HCT116 (cell line): ENCODE results near the gene ZNF785. TPM values are rescaled to one million over a fixed set of nuclear protein-coding genes. Genes with fewer than 3 reads are reported as not detected.

Source experiments
- ATAC-seq: fragments of 200-7000 bp; cut with Tn5 transposase; 2 replicates; pipeline ENCODE4 v1.9.1; 2020; ENCODE audit warnings: mild to moderate bottlenecking, moderate library complexity
- Bru-seq: library from RNA; stranded (reverse); fragments of 400-500 nt; gene quantifications from one replicate; lab custom pipeline; 2021; lab: Mats Ljungman, UMichigan
- BruChase-seq, 2 experiments: library from RNA; stranded (reverse); fragments of 400-500 nt; gene quantifications; one replicate each; lab custom pipeline; 2021; lab: Mats Ljungman, UMichigan
- BruUV-seq: library from RNA; stranded (reverse); fragments of 400-500 nt; replicated peaks from 2 replicates; lab custom pipeline; 2021; lab: Mats Ljungman, UMichigan
- CTCF ChIA-PET: fragments of 300-600 bp; sonication (Branson Sonifier 250); formaldehyde crosslinking; loops from one replicate; lab custom pipeline; 2021; ENCODE audit warnings: antibody characterized with exemption; lab: Charles Lee
- POLR2A ChIA-PET: fragments of 300-600, 350-600 bp; sonication (Branson Sonifier 250); formaldehyde crosslinking; loops from one replicate; lab custom pipeline; 2021; ENCODE audit warnings: antibody characterized with exemption; lab: Charles Lee
- RAD21 ChIA-PET, 2 experiments: fragments of 300-600 bp; sonication (Branson Sonifier 250); formaldehyde crosslinking; loops; one replicate each; lab custom pipeline; 2023; ENCODE audit warnings: low total read pairs in 2 of 2; ENCODE audit not compliant: uncharacterized antibody in 2 of 2, unreplicated experiment in 2 of 2, low non-redundant PET in 1 of 2; lab: Charles Lee
- DNase-seq: peaks from one replicate; pipeline ENCODE4 v3.0.0-alpha.2; 2010; ENCODE audit warnings: low read depth, low spot score
- H2AFZ ChIP-seq: fragments of 200-600 bp; shearing (Covaris generic), sonication (generic); 2 replicates; pipeline ENCODE4 v1.6.1; 2017; ENCODE audit warnings: low read depth, mixed run types, mixed read lengths, antibody characterized with exemption, low read length; ENCODE audit not compliant: poor library complexity, severe bottlenecking
- H3K27ac ChIP-seq: 2 replicates; pipeline ENCODE4 v1.5.1; 2012; ENCODE audit warnings: low read depth, low read length
- H3K27me3 ChIP-seq: fragments of 200-600 bp; sonication (generic); 2 replicates; pipeline ENCODE4 v1.6.1; 2016; ENCODE audit warnings: mixed run types, low read length, mixed read lengths; ENCODE audit not compliant: insufficient read depth
- H3K36me3 ChIP-seq, 2 experiments: fragments of 200-500 bp in 1 of 2; fragments of 200-600 bp in 1 of 2; sonication (Bioruptor generic) in 1 of 2; sonication (generic) in 1 of 2; 2 replicates each; pipeline versions ENCODE4 v1.5.1 to v1.6.1; 2014 to 2016; ENCODE audit warnings: low read length in 2 of 2, inconsistent platforms in 1 of 2, mixed read lengths in 1 of 2, mixed run types in 1 of 2; ENCODE audit not compliant: insufficient read depth in 2 of 2, control insufficient read depth in 1 of 2
- H3K4me1 ChIP-seq, 2 experiments: fragments of 200-600 bp in 1 of 2; sonication (generic) in 1 of 2; 2 replicates each; pipeline versions ENCODE4 v1.5.1 to v1.6.1; 2012 to 2017; ENCODE audit warnings: low read length in 2 of 2, inconsistent platforms in 1 of 2, mild to moderate bottlenecking in 1 of 2, mixed read lengths in 1 of 2, mixed run types in 1 of 2, moderate library complexity in 1 of 2; ENCODE audit not compliant: insufficient read depth in 2 of 2, control insufficient read depth in 1 of 2
- H3K4me2 ChIP-seq: fragments of 200-600 bp; sonication (generic); 2 replicates; pipeline ENCODE4 v1.6.1; 2017; ENCODE audit warnings: mixed run types, low read length, mixed read lengths
- H3K4me3 ChIP-seq, 2 experiments: fragments of 200-600 bp in 1 of 2; sonication (generic) in 1 of 2; replicated peaks in 1 of 2; 2 replicates each; pipeline ENCODE4 v1.5.1; 2011 to 2016; ENCODE audit warnings: low read length in 2 of 2, control low read depth in 1 of 2, low read depth in 1 of 2, mild to moderate bottlenecking in 1 of 2, mixed read lengths in 1 of 2, mixed run types in 1 of 2
- H3K79me2 ChIP-seq: fragments of 200-600 bp; sonication (generic); 2 replicates; pipeline ENCODE4 v1.6.1; 2017; ENCODE audit warnings: mild to moderate bottlenecking, mixed run types, low read length, moderate library complexity, mixed read lengths; ENCODE audit not compliant: insufficient read depth
- H3K9ac ChIP-seq: fragments of 200-600 bp; sonication (generic); 2 replicates; pipeline ENCODE4 v1.6.1; 2016; ENCODE audit warnings: low read length, mixed read lengths
- H3K9me2 ChIP-seq: fragments of 200-600 bp; sonication (generic), shearing (Covaris generic); 2 replicates; pipeline ENCODE4 v1.6.1; 2017; ENCODE audit warnings: mixed run types, mild to moderate bottlenecking, moderate library complexity; ENCODE audit not compliant: insufficient read depth
- H3K9me3 ChIP-seq, 2 experiments: fragments of 200-500 bp in 1 of 2; fragments of 200-600 bp in 1 of 2; sonication (Bioruptor generic) in 1 of 2; sonication (generic) in 1 of 2; 2 replicates each; pipeline ENCODE4 v1.6.1; 2014 to 2017; ENCODE audit warnings: low read length in 2 of 2, mixed read lengths in 2 of 2, inconsistent platforms in 1 of 2, low read depth in 1 of 2, mild to moderate bottlenecking in 1 of 2, mixed run types in 1 of 2, moderate library complexity in 1 of 2; ENCODE audit not compliant: control insufficient read depth in 1 of 2, insufficient read depth in 1 of 2
- H4K20me1 ChIP-seq: fragments of 200-600 bp; sonication (generic), shearing (Covaris generic); 2 replicates; pipeline ENCODE4 v1.6.1; 2017; ENCODE audit warnings: mixed run types, mild to moderate bottlenecking, moderate library complexity; ENCODE audit not compliant: insufficient read depth
- CBX3 ChIP-seq: IDR thresholded peaks from 2 replicates; pipeline ENCODE4 v1.6.1; 2012; ENCODE audit warnings: low read depth
- ELF1 ChIP-seq: IDR thresholded peaks from 2 replicates; pipeline ENCODE4 v1.6.1; 2012; ENCODE audit warnings: low read depth, borderline replicate concordance
- EZH2 ChIP-seq: fragments of 200-600 bp; sonication (generic); IDR thresholded peaks from 2 replicates; pipeline ENCODE4 v1.6.1; 2017; ENCODE audit warnings: antibody characterized with exemption, mixed run types
- EZH2phosphoT487 ChIP-seq: fragments of 200-600 bp; IDR thresholded peaks from 2 replicates; pipeline ENCODE4 v1.6.1; 2018; ENCODE audit warnings: antibody characterized with exemption, borderline replicate concordance
- FOSL1 ChIP-seq: IDR thresholded peaks from 2 replicates; pipeline ENCODE4 v1.6.1; 2012; ENCODE audit warnings: low read depth
- POLR2A ChIP-seq: IDR thresholded peaks from 2 replicates; pipeline ENCODE4 v1.7.0; 2011; ENCODE audit warnings: borderline replicate concordance; ENCODE audit not compliant: insufficient read depth, insufficient read length; ENCODE audit errors: extremely low read depth
- POLR2AphosphoS5 ChIP-seq: IDR thresholded peaks from 2 replicates; pipeline ENCODE4 v1.6.1; 2011; ENCODE audit warnings: mild to moderate bottlenecking, low read depth, low read length, moderate library complexity
- SIN3A ChIP-seq: IDR thresholded peaks from 2 replicates; pipeline ENCODE4 v1.6.1; 2012; ENCODE audit warnings: low read depth
- SRF ChIP-seq: IDR thresholded peaks from 2 replicates; pipeline ENCODE4 v1.6.1; 2012; ENCODE audit warnings: low read depth
- YY1 ChIP-seq: IDR thresholded peaks from 2 replicates; pipeline ENCODE4 v1.6.1; 2011; ENCODE audit warnings: low read length, low read depth, moderate library complexity, mild to moderate bottlenecking; ENCODE audit not compliant: insufficient replicate concordance; ENCODE audit errors: extremely low read depth
- ZNF274 ChIP-seq: fragments of 200-500 bp; sonication (Bioruptor generic); IDR thresholded peaks from 2 replicates; pipeline ENCODE4 v1.6.1; 2014; ENCODE audit warnings: mild to moderate bottlenecking, low read depth, low read length, inconsistent platforms
- intact Hi-C: fragments of 100-400 bp; cut with micrococcal nuclease; formaldehyde crosslinking; loops from 2 replicates; pipeline ENCODE4 v1.10.0; 2022
- long read RNA-seq: library from polyadenylated mRNA; unstranded; transcript quantifications from one replicate; pipeline ENCODE4 v2.0.0, GENCODE V29; 2021; ENCODE audit not compliant: unreplicated experiment
- polyA plus RNA-seq: library from polyadenylated mRNA; unstranded; fragments of >200 nt; gene quantifications from 2 replicates; pipeline ENCODE4 v1.2.1, GENCODE V29; 2012; ENCODE audit warnings: missing spikeins
- total RNA-seq: library from RNA; stranded (reverse); gene quantifications from one replicate; pipeline ENCODE4 v1.2.1, GENCODE V29; 2021; ENCODE audit not compliant: unreplicated experiment
- TF ChIP-seq, protein P1 (sequence below): IDR thresholded peaks from 2 replicates; pipeline ENCODE4 v1.6.1; 2012; ENCODE audit warnings: low read depth
- TF ChIP-seq, protein P2 (sequence below): IDR thresholded peaks from 2 replicates; pipeline ENCODE4 v1.6.1; 2011; ENCODE audit warnings: mild to moderate bottlenecking, low read length, moderate library complexity; ENCODE audit not compliant: insufficient replicate concordance; ENCODE audit errors: extremely low read depth
- TF ChIP-seq, protein P3 (sequence below): IDR thresholded peaks from 2 replicates; pipeline ENCODE4 v1.6.1; 2012
- TF ChIP-seq, protein P4 (sequence below): IDR thresholded peaks from 2 replicates; pipeline ENCODE4 v1.6.1; 2012

Gene ZNF785
- 0.15 TPM for total RNA-seq
- polyA plus RNA-seq, result 0.03 and 0.04 TPM in 2 replicates
- Bru-seq, nascent RNA, result percentile 9 among the genes with signal in this experiment
- percentile 13 among the genes with signal in this experiment for BruChase-seq, experiment 1, labeled RNA remaining after a 6-hour chase
- BruChase-seq, experiment 2, labeled RNA remaining after a 2-hour chase, result percentile 8 among the genes with signal in this experiment
- long read RNA-seq, partial matches to known transcripts, result 0 of 1 reads
- long read RNA-seq, other reads (novel, unspliced or antisense), result 1 of 1 reads

DNA sequence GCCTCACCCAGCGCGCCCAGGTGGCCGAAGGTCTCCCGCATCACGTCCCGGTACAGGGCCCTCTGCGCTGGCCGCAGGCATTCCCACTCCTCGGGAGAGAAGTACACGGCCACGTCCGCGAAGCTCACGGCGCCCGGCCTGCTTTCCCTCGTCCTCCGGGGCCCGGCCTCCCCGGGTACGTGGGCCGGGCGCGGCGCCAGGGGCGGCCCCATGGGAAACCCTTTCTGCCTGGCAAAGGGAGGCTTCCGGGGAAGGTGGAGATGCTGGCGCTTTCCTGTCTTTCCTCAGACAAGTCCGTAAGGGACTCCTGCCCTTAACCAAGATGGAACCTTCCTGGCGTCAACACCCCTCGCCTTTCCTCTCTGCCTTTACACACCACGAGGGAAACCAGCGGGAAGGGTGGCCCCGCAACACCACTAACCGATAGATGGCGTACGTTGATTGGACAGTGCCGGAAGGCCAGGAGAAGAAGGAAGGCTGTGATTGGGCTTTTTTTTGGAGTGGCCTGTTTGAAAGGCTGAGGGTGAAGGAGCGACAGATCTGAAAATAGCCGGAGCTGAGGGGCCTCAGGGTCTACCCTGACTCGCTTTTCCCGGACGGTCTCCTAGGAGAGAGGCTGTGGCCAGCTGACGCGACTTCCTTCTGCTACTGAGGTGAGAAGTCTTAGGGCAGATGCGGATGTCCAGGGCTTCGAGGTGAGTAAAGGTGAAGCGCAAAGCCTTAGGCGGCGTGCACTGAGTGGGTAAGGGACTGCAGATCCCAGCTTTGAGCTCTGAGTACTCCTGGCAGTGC lies at the start of gene ZNF785:
ZNF785 (minus strand) TSS at position 298 of the 792 bp plus-strand sequence; CDS start at position 212, 86 bp downstream.
- intact Hi-C loops, result no loop called here
- H3K79me2 ChIP-seq, result no peaks in the 10 kb centered on the region
- H3K4me2 ChIP-seq, result no peak within 1 kb of the TSS
- no TSS peak for BruUV-seq
- H3K4me1 ChIP-seq, result no peaks in the 10 kb centered on the region
- TF ChIP-seq, protein P1, sequence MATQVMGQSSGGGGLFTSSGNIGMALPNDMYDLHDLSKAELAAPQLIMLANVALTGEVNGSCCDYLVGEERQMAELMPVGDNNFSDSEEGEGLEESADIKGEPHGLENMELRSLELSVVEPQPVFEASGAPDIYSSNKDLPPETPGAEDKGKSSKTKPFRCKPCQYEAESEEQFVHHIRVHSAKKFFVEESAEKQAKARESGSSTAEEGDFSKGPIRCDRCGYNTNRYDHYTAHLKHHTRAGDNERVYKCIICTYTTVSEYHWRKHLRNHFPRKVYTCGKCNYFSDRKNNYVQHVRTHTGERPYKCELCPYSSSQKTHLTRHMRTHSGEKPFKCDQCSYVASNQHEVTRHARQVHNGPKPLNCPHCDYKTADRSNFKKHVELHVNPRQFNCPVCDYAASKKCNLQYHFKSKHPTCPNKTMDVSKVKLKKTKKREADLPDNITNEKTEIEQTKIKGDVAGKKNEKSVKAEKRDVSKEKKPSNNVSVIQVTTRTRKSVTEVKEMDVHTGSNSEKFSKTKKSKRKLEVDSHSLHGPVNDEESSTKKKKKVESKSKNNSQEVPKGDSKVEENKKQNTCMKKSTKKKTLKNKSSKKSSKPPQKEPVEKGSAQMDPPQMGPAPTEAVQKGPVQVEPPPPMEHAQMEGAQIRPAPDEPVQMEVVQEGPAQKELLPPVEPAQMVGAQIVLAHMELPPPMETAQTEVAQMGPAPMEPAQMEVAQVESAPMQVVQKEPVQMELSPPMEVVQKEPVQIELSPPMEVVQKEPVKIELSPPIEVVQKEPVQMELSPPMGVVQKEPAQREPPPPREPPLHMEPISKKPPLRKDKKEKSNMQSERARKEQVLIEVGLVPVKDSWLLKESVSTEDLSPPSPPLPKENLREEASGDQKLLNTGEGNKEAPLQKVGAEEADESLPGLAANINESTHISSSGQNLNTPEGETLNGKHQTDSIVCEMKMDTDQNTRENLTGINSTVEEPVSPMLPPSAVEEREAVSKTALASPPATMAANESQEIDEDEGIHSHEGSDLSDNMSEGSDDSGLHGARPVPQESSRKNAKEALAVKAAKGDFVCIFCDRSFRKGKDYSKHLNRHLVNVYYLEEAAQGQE, result no peak
- TF ChIP-seq, protein P2, sequence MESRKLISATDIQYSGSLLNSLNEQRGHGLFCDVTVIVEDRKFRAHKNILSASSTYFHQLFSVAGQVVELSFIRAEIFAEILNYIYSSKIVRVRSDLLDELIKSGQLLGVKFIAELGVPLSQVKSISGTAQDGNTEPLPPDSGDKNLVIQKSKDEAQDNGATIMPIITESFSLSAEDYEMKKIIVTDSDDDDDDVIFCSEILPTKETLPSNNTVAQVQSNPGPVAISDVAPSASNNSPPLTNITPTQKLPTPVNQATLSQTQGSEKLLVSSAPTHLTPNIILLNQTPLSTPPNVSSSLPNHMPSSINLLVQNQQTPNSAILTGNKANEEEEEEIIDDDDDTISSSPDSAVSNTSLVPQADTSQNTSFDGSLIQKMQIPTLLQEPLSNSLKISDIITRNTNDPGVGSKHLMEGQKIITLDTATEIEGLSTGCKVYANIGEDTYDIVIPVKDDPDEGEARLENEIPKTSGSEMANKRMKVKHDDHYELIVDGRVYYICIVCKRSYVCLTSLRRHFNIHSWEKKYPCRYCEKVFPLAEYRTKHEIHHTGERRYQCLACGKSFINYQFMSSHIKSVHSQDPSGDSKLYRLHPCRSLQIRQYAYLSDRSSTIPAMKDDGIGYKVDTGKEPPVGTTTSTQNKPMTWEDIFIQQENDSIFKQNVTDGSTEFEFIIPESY, result no peak
- TF ChIP-seq CBX3, result no peak
- TF ChIP-seq POLR2A, result no peak
- no peak for TF ChIP-seq POLR2AphosphoS5
- TF ChIP-seq, protein P3, sequence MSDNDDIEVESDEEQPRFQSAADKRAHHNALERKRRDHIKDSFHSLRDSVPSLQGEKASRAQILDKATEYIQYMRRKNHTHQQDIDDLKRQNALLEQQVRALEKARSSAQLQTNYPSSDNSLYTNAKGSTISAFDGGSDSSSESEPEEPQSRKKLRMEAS, result no peak
- no peak for TF ChIP-seq ZNF274
- no peak for TF ChIP-seq YY1
- no peak for TF ChIP-seq SIN3A
- TF ChIP-seq ELF1, result no peak
- TF ChIP-seq, protein P4, sequence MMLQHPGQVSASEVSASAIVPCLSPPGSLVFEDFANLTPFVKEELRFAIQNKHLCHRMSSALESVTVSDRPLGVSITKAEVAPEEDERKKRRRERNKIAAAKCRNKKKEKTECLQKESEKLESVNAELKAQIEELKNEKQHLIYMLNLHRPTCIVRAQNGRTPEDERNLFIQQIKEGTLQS, result no peak
- TF ChIP-seq SRF, result no peak
- no peak for TF ChIP-seq FOSL1
- TF ChIP-seq EZH2phosphoT487, result no peak
- TF ChIP-seq EZH2, result no peak
- no peaks in the 10 kb centered on the region for H3K27me3 ChIP-seq
- ChIA-PET CTCF (no interaction called here), POLR2A (no interaction called here), RAD21 (no interaction called here)
- H4K20me1 ChIP-seq, result no peaks in the 10 kb centered on the region
- no peak for DNase-seq
- no peak within 1 kb of the TSS for H3K27ac ChIP-seq
- no peaks in the 10 kb centered on the region for H3K36me3 ChIP-seq
- H3K9me3 ChIP-seq, result no peaks in the 10 kb centered on the region
- H3K9ac ChIP-seq, result no peak within 1 kb of the TSS
- H3K4me3 ChIP-seq, result no peak within 1 kb of the TSS
- no peak for ATAC-seq
- no peak within 1 kb of the TSS for H2AFZ ChIP-seq
- no peaks in the 10 kb centered on the region for H3K9me2 ChIP-seq
